Measurements from ENCODE around the gene TMEM121.

DNA sequence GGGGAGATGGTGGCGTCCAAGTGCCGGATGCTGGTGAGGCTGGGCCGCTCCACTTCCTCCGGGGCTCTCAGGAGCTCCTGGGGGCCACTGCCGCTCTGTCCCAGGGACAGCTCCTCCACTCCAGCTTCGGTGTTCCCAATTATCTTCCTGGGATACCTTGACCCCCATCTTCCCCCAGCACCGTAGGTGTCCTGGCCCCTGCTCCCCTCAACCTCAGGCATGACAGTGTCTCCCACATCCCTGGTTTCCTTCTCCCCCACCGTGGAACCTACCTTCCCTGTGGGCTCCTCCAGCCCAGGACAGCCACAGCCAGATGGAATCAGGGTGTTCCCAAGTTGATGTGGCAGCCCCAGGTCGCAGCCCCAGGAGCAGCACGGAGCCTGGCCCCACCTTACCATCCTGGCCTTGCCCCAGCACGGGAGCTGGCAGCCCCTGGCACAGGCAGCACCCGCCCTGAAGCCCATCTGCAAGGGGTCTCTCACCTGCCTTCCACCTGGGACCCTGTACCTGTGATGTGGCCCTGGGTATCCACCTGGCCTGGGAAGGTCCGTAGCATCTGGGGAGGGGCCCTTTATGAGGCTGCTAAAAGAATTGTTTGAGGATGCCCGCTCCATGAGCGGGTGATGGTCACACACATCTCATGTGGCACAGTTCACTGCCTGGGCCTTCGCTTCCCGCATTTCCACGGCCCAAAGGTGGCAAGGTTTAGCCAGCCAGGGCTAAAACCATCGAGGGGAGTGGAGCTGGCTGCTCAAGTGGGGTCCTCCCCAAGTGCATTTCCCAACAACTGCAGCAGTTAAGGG is 4.1 kb downstream of the TMEM121 start:
- TF ChIP-seq POLR2A (IDR thresholded peaks at IDR 0.05) = no peak
- no peak for TF ChIP-seq CTCF (IDR thresholded peaks at IDR 0.05)
- no peak for TF ChIP-seq EP300 (IDR thresholded peaks at IDR 0.05)
